SK-N-SH (cell line): Measurements from ENCODE around the gene SESN1. TPM values are rescaled to one million over a fixed set of nuclear protein-coding genes. Genes with fewer than 3 reads are reported as not detected.

Experiments
- CTCF ChIA-PET: fragments of 300-600, 350-600 bp; formaldehyde crosslinking; extraction: SDS; loops from one replicate; lab custom pipeline; 2021; lab: Yijun Ruan, JAX
- POLR2A ChIA-PET: fragments of 350-600 bp; sonication (Branson Sonifier 250); formaldehyde crosslinking; extraction: SDS; loops from one replicate; lab custom pipeline; 2020; ENCODE audit warnings: antibody characterized with exemption, inconsistent platforms; lab: Yijun Ruan, JAX
- DNase-seq: peaks from one replicate; pipeline ENCODE4 v3.0.0; 2012
- H2AFZ ChIP-seq: fragments of 200-600 bp; sonication (generic); 2 replicates; pipeline ENCODE4 v1.8.1; 2016; ENCODE audit warnings: antibody characterized with exemption, mild to moderate bottlenecking, low read depth
- H3F3A ChIP-seq: fragments of 200-600 bp; sonication (generic); replicated peaks from 2 replicates; pipeline ENCODE3; 2016; ENCODE audit warnings: antibody characterized with exemption, mild to moderate bottlenecking; ENCODE audit not compliant: insufficient read depth
- H3K27ac ChIP-seq, 2 experiments: fragments of 200-500 bp in 1 of 2; fragments of 200-600 bp in 1 of 2; sonication (Bioruptor generic) in 1 of 2; sonication (generic), shearing (Covaris generic) in 1 of 2; 2 replicates each; pipeline versions ENCODE4 v1.5.1 to v1.6.1; 2014 to 2016; ENCODE audit warnings: low read depth in 2 of 2, inconsistent platforms in 1 of 2, low read length in 1 of 2, mild to moderate bottlenecking in 1 of 2, mixed read lengths in 1 of 2
- H3K27me3 ChIP-seq: fragments of 200-600 bp; sonication (generic), shearing (Covaris generic); 2 replicates; pipeline ENCODE4 v1.6.1; 2016; ENCODE audit warnings: mixed run types; ENCODE audit not compliant: insufficient read depth
- H3K36me3 ChIP-seq, 2 experiments: fragments of 200-500 bp in 1 of 2; fragments of 200-600 bp in 1 of 2; sonication (Bioruptor generic) in 1 of 2; sonication (generic) in 1 of 2; replicated peaks in 1 of 2; 2 replicates each; pipeline versions ENCODE3 to v1.5.1; 2014 to 2016; ENCODE audit warnings: low read length in 1 of 2, mild to moderate bottlenecking in 1 of 2; ENCODE audit not compliant: insufficient read depth in 2 of 2, control insufficient read depth in 1 of 2
- H3K4me1 ChIP-seq, 2 experiments: fragments of 200-500 bp in 1 of 2; fragments of 200-600 bp in 1 of 2; sonication (Bioruptor generic) in 1 of 2; sonication (generic), shearing (Covaris generic) in 1 of 2; 2 replicates each; pipeline versions ENCODE4 v1.5.1 to v1.6.1; 2014 to 2016; ENCODE audit warnings: low read depth in 1 of 2, low read length in 1 of 2, mixed run types in 1 of 2; ENCODE audit not compliant: insufficient read depth in 2 of 2, control insufficient read depth in 1 of 2
- H3K4me2 ChIP-seq: fragments of 200-600 bp; sonication (generic), shearing (Covaris generic); 2 replicates; pipeline ENCODE4 v1.6.1; 2017; ENCODE audit warnings: mixed run types
- H3K4me3 ChIP-seq, 2 experiments: fragments of 200-500 bp in 1 of 2; fragments of 200-600 bp in 1 of 2; sonication (Bioruptor generic) in 1 of 2; sonication (generic), shearing (Covaris generic) in 1 of 2; 2 replicates each; pipeline versions ENCODE4 v1.5.1 to v1.8.1; 2014 to 2016; ENCODE audit warnings: low read depth in 2 of 2, inconsistent platforms in 1 of 2, low read length in 1 of 2, mild to moderate bottlenecking in 1 of 2, mixed read lengths in 1 of 2, moderate library complexity in 1 of 2
- H3K79me2 ChIP-seq: fragments of 200-600 bp; sonication (generic); 2 replicates; pipeline ENCODE4 v1.8.1; 2017; ENCODE audit warnings: mild to moderate bottlenecking; ENCODE audit not compliant: insufficient read depth
- H3K9ac ChIP-seq: fragments of 200-600 bp; sonication (generic); 2 replicates; pipeline ENCODE4 v1.6.1; 2017; ENCODE audit warnings: mixed run types
- H3K9me2 ChIP-seq: fragments of 200-600 bp; sonication (generic); 2 replicates; pipeline ENCODE4 v1.6.1; 2017; ENCODE audit warnings: mixed run types
- H3K9me3 ChIP-seq: fragments of 200-600 bp; sonication (generic); 2 replicates; pipeline ENCODE4 v1.6.1; 2017; ENCODE audit warnings: mixed run types, mild to moderate bottlenecking, moderate library complexity
- H4K20me1 ChIP-seq: fragments of 200-600 bp; sonication (generic); 2 replicates; pipeline ENCODE4 v1.6.1; 2017; ENCODE audit warnings: mild to moderate bottlenecking, mixed run types; ENCODE audit not compliant: insufficient read depth
- CHD2 ChIP-seq: fragments of 150-350 bp; IDR thresholded peaks from 2 replicates; pipeline ENCODE4 v1.6.1; 2018; ENCODE audit warnings: low read length; ENCODE audit not compliant: partially characterized antibody
- ELF1 ChIP-seq: IDR thresholded peaks from 2 replicates; pipeline ENCODE4 v1.4.0; 2012
- EP300 ChIP-seq, 2 experiments: IDR thresholded peaks; 2 replicates each; pipeline versions ENCODE4 v1.4.0 to v1.6.1; 2012; ENCODE audit warnings: borderline replicate concordance in 1 of 2, low read depth in 1 of 2, low read length in 1 of 2
- FOSL2 ChIP-seq: IDR thresholded peaks from 2 replicates; pipeline ENCODE4 v1.4.0; 2012; ENCODE audit warnings: low read depth, mild to moderate bottlenecking, moderate library complexity, borderline replicate concordance
- FOXJ3 ChIP-seq: sonication (generic); formaldehyde crosslinking; IDR thresholded peaks from 2 replicates; pipeline ENCODE4 v1.5.1; 2020; ENCODE audit warnings: mild to moderate bottlenecking, missing genetic modification reagents
- GABPA ChIP-seq: IDR thresholded peaks from 2 replicates; pipeline ENCODE4 v1.4.0; 2012; ENCODE audit warnings: low read depth, mild to moderate bottlenecking
- GATA2 ChIP-seq: sonication (generic); formaldehyde crosslinking; IDR thresholded peaks from 2 replicates; pipeline ENCODE4 v1.5.0; 2020; ENCODE audit warnings: mild to moderate bottlenecking, missing genetic modification reagents
- IRF3 ChIP-seq: fragments of 150-350 bp; IDR thresholded peaks from 2 replicates; pipeline ENCODE4 v1.6.1; 2016; ENCODE audit warnings: mild to moderate bottlenecking, low read depth, low read length
- MEF2A ChIP-seq: IDR thresholded peaks from 2 replicates; pipeline ENCODE4 v1.4.0; 2012; ENCODE audit warnings: low read depth, borderline replicate concordance
- MXI1 ChIP-seq: IDR thresholded peaks from 2 replicates; pipeline ENCODE4 v1.6.1; 2012; ENCODE audit warnings: mild to moderate bottlenecking, low read depth, low read length, improper control_type of control experiment
- NFIC ChIP-seq: IDR thresholded peaks from 2 replicates; pipeline ENCODE4 v1.4.0; 2012; ENCODE audit warnings: borderline replicate concordance
- NRF1 ChIP-seq: IDR thresholded peaks from 2 replicates; pipeline ENCODE4 v1.6.1; 2012; ENCODE audit warnings: low read depth, mild to moderate bottlenecking, low read length
- PBX3 ChIP-seq: IDR thresholded peaks from 2 replicates; pipeline ENCODE4; 2012
- POLR2AphosphoS5 ChIP-seq: IDR thresholded peaks from 2 replicates; pipeline ENCODE4 v1.6.1; 2012; ENCODE audit warnings: low read depth, low read length
- RAD21 ChIP-seq: IDR thresholded peaks from 2 replicates; pipeline ENCODE4 v1.6.1; 2012; ENCODE audit warnings: mild to moderate bottlenecking, low read length
- RCOR1 ChIP-seq: fragments of 150-350 bp; IDR thresholded peaks from 2 replicates; pipeline ENCODE4 v1.6.1; 2017; ENCODE audit warnings: antibody characterized with exemption, low read length
- RXRA ChIP-seq: IDR thresholded peaks from 2 replicates; pipeline ENCODE4 v1.4.0; 2012; ENCODE audit warnings: low read depth, mild to moderate bottlenecking, borderline replicate concordance
- SIN3A ChIP-seq: IDR thresholded peaks from 2 replicates; pipeline ENCODE4 v1.6.1; 2012; ENCODE audit warnings: low read depth, mild to moderate bottlenecking, low read length, moderate library complexity, borderline replicate concordance
- SMC3 ChIP-seq: IDR thresholded peaks from 2 replicates; pipeline ENCODE4 v1.6.1; 2012; ENCODE audit warnings: low read depth, low read length, improper control_type of control experiment
- TCF12 ChIP-seq: IDR thresholded peaks from 2 replicates; pipeline ENCODE4 v1.4.0; 2012
- TEAD4 ChIP-seq: IDR thresholded peaks from 2 replicates; pipeline ENCODE4 v1.4.0; 2012; ENCODE audit warnings: mild to moderate bottlenecking, borderline replicate concordance; ENCODE audit not compliant: insufficient read depth
- USF1 ChIP-seq: IDR thresholded peaks from 2 replicates; pipeline ENCODE4 v1.4.0; 2012; ENCODE audit warnings: low read depth, borderline replicate concordance
- polyA plus RNA-seq, 3 experiments: library from polyadenylated mRNA; depleted of rRNA; stranded (reverse); fragments of >200 nt; gene quantifications; 2 replicates each; pipeline ENCODE4 v1.2.3, GENCODE V29; 2012
- TF ChIP-seq, protein P1 (sequence below): IDR thresholded peaks from 2 replicates; pipeline ENCODE4 v1.6.1; 2012; ENCODE audit warnings: mild to moderate bottlenecking, low read depth, low read length, moderate library complexity
- TF ChIP-seq, protein P2 (sequence below): IDR thresholded peaks from 2 replicates; pipeline ENCODE4 v1.4.0; 2012; ENCODE audit warnings: low read depth
- TF ChIP-seq, protein P3 (sequence below): fragments of 200-600 bp; sonication (generic); IDR thresholded peaks from 2 replicates; pipeline ENCODE4 v1.6.1; 2017; ENCODE audit warnings: antibody characterized with exemption, mild to moderate bottlenecking, moderate library complexity
- TF ChIP-seq, protein P4 (sequence below): fragments of 150-350 bp; IDR thresholded peaks from 2 replicates; pipeline ENCODE4 v1.6.1; 2017; ENCODE audit warnings: antibody characterized with exemption, low read length, low read depth, borderline replicate concordance

Gene SESN1
- polyA plus RNA-seq, 1 of the 3 experiments (the other 2 are of a cell fraction), result 13.1 TPM

- DNase-seq, result no peak
- no peak overlapping the region for H3K4me2 ChIP-seq
- no peaks in the 10 kb centered on the region for H3K36me3 ChIP-seq
- no peak for TF ChIP-seq MXI1
- no peak for TF ChIP-seq MEF2A
- no peak for TF ChIP-seq RAD21
- TF ChIP-seq RCOR1, result peak; percentile 33; the same call in 1 of the 2 replicates
- TF ChIP-seq NRF1, result no peak
- no peak for TF ChIP-seq SIN3A
- TF ChIP-seq, protein P1, sequence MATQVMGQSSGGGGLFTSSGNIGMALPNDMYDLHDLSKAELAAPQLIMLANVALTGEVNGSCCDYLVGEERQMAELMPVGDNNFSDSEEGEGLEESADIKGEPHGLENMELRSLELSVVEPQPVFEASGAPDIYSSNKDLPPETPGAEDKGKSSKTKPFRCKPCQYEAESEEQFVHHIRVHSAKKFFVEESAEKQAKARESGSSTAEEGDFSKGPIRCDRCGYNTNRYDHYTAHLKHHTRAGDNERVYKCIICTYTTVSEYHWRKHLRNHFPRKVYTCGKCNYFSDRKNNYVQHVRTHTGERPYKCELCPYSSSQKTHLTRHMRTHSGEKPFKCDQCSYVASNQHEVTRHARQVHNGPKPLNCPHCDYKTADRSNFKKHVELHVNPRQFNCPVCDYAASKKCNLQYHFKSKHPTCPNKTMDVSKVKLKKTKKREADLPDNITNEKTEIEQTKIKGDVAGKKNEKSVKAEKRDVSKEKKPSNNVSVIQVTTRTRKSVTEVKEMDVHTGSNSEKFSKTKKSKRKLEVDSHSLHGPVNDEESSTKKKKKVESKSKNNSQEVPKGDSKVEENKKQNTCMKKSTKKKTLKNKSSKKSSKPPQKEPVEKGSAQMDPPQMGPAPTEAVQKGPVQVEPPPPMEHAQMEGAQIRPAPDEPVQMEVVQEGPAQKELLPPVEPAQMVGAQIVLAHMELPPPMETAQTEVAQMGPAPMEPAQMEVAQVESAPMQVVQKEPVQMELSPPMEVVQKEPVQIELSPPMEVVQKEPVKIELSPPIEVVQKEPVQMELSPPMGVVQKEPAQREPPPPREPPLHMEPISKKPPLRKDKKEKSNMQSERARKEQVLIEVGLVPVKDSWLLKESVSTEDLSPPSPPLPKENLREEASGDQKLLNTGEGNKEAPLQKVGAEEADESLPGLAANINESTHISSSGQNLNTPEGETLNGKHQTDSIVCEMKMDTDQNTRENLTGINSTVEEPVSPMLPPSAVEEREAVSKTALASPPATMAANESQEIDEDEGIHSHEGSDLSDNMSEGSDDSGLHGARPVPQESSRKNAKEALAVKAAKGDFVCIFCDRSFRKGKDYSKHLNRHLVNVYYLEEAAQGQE, result no peak
- TF ChIP-seq, protein P2, sequence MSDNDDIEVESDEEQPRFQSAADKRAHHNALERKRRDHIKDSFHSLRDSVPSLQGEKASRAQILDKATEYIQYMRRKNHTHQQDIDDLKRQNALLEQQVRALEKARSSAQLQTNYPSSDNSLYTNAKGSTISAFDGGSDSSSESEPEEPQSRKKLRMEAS, result no peak
- TF ChIP-seq GABPA, result no peak
- no peak; the same call in 1 of the 2 replicates for TF ChIP-seq POLR2AphosphoS5
- peak in 1 of 2 experiments; percentile 71; a peak in 1 of 4 replicates for TF ChIP-seq EP300 (IDR thresholded peaks at IDR 0.05; ENCODE audit: borderline replicate concordance in 1 of 2, low read depth in 1 of 2, low read length in 1 of 2)
- TF ChIP-seq IRF3, result no peak
- TF ChIP-seq ELF1, result no peak
- TF ChIP-seq RXRA, result no peak
- no peak for TF ChIP-seq USF1
- TF ChIP-seq NFIC, result no peak
- peak; percentile 38 for TF ChIP-seq PBX3
- no peak for TF ChIP-seq SMC3
- no peak for TF ChIP-seq TEAD4
- TF ChIP-seq, protein P3, sequence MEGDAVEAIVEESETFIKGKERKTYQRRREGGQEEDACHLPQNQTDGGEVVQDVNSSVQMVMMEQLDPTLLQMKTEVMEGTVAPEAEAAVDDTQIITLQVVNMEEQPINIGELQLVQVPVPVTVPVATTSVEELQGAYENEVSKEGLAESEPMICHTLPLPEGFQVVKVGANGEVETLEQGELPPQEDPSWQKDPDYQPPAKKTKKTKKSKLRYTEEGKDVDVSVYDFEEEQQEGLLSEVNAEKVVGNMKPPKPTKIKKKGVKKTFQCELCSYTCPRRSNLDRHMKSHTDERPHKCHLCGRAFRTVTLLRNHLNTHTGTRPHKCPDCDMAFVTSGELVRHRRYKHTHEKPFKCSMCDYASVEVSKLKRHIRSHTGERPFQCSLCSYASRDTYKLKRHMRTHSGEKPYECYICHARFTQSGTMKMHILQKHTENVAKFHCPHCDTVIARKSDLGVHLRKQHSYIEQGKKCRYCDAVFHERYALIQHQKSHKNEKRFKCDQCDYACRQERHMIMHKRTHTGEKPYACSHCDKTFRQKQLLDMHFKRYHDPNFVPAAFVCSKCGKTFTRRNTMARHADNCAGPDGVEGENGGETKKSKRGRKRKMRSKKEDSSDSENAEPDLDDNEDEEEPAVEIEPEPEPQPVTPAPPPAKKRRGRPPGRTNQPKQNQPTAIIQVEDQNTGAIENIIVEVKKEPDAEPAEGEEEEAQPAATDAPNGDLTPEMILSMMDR, result no peak
- TF ChIP-seq FOSL2, result no peak
- peak; percentile 58 for TF ChIP-seq TCF12
- peak; percentile 31; the same call in 1 of the 2 replicates for TF ChIP-seq GATA2 (CRISPR knock-in tag)
- peak; percentile 45 for TF ChIP-seq CHD2
- no peak for TF ChIP-seq FOXJ3 (CRISPR knock-in tag)
- TF ChIP-seq, protein P4, sequence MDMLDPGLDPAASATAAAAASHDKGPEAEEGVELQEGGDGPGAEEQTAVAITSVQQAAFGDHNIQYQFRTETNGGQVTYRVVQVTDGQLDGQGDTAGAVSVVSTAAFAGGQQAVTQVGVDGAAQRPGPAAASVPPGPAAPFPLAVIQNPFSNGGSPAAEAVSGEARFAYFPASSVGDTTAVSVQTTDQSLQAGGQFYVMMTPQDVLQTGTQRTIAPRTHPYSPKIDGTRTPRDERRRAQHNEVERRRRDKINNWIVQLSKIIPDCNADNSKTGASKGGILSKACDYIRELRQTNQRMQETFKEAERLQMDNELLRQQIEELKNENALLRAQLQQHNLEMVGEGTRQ, result no peak
Observed at GRCh38 chr6:109075934-109076333, 18.7 kb downstream of the SESN1 start.

More at GRCh38 chr6:109075934-109076333, 18.7 kb downstream of the SESN1 start:
- H3K79me2 ChIP-seq, result no peaks in the 10 kb centered on the region; the same call in 1 of the 2 replicates
- H3K9ac ChIP-seq, result no peak overlapping the region
- H3K4me1 ChIP-seq, result peaks cover 0 to 22% of the 10 kb centered on the region in 2 experiments; a peak in 2 of 4 replicates
- H3K27me3 ChIP-seq, result no peaks in the 10 kb centered on the region
- H3K9me3 ChIP-seq, result no peaks in the 10 kb centered on the region
- no peaks in the 10 kb centered on the region for H4K20me1 ChIP-seq
- no peaks in the 10 kb centered on the region for H3F3A ChIP-seq
- H3K27ac ChIP-seq, result peak overlapping the region in 1 of 2 experiments; percentile 67; a peak in 2 of 4 replicates
- H3K9me2 ChIP-seq, result no peaks in the 10 kb centered on the region
- ChIA-PET POLR2A (no interaction called here), CTCF (interaction anchor here (7.1 kb wide), 1 partner anchor 533 kb away, joined by 115 read pairs; no protein-coding TSS in a partner anchor)
- H2AFZ ChIP-seq, result no peak overlapping the region
- no peak overlapping the region for H3K4me3 ChIP-seq
